GM19395 (cell line): ENCODE data around the gene CTDSP1.

ENCODE experiments used
- ATAC-seq: cut with Tn5 transposase; IDR thresholded peaks from one replicate; pipeline ENCODE4 v1.9.1; 2021; ENCODE audit warnings: mild to moderate bottlenecking, moderate library complexity; ENCODE audit not compliant: unreplicated experiment

The CTDSP1 gene, protein sequence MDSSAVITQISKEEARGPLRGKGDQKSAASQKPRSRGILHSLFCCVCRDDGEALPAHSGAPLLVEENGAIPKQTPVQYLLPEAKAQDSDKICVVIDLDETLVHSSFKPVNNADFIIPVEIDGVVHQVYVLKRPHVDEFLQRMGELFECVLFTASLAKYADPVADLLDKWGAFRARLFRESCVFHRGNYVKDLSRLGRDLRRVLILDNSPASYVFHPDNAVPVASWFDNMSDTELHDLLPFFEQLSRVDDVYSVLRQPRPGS

GRCh38 chr2:218399391-218400166 is at the start of gene CTDSP1:
CTDSP1 (plus strand) TSS chr2:218399868; CDS start chr2:218400091, 223 bp downstream.
- peak; percentile 29 for ATAC-seq

GRCh38 chr2:218354045-218354444 is 45.6 kb upstream of the CTDSP1 start:
- ATAC-seq: no peak

GRCh38 chr2:218354850-218355443 is 44.7 kb upstream of the CTDSP1 start:
- ATAC-seq: no peak

DNA sequence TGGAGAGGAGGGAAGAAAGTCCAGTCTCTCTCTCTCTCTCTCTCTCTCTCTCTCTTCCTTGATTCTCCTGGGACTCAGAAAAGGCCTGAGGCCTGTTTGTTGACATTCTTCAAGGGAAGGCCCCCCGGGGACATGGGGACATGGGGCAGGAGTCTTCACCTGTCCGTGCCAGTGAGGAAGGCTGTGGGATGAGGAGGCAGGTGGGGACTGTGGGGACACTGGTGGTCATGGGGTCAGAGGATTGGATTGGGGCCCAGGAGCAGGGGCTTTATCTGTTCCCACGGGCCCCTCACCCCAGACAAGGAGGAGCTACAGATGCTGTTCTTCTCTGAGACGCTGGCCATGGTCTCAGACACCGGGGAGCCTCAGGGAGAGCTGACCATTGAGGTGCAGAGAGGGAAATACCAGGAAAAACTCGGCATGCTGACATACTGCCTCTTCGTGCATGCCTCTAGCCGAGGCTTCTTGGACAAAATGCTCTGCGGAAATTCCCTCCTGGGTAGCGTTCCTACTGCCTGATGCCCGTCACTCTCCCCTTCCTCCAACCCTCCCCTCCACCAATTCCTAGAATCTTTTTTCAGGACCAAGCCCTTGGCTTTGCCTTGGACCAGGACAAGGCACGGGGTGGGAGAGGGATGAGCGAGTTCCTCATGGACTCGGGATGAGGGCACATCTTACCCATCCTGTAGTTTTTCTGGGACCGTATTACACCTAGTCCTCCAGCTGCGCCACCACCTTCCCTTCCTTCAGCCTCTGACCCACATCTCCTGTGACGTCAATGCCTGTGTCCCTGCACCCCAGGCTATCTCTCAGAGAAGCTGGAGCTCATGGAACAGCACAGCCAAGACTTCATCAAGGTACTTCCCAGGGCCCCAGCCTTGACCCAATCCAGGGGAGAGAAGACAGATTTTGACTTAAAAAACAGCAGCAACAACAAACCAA is 42.2 kb upstream of the CTDSP1 start:
- no peak for ATAC-seq

GRCh38 chr2:218360453-218360852 is 39.2 kb upstream of the CTDSP1 start:
- no peak for ATAC-seq

DNA sequence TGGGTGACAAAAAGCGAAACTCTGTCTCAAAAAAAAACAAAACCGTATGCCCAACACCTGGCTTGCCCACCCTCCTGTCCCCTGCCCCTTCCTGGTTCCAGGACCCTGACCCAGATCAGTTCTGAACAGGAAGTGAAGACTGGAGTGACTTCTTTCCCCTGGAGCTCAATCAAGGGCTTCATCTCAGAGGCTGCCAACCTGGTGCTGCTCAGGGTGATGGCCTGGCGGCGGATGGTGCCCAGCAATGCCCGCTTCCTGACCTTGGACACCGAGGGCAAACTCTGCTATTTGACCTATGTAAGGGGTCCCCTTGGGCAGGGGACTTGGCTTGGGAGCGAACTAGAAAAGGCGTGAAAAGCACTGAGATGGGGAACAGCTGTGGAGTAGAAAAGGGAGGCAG is 37.1 kb upstream of the CTDSP1 start:
- no peak for ATAC-seq

GRCh38 chr2:218363736-218364135 is 35.9 kb upstream of the CTDSP1 start:
- ATAC-seq: no peak

DNA sequence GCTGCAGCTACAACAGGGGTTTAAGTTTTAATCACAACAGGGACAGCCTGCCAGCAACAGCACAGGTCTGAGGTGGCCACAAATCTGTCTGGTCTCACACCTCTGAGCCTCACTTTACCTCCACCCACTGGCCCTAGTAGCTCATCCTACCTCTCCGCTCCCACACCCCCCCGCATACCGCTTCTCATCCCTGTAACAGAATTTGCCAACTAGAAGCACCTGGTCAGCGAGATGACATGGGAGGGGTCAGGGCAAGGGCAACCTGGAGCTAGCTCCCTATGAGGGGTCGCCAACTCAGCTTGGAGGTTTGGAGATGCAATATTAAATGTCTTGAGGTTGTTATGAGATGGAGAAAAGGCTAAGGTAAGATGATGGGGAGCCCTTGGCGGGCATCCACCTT is 35.5 kb upstream of the CTDSP1 start:
- ATAC-seq: no peak

DNA sequence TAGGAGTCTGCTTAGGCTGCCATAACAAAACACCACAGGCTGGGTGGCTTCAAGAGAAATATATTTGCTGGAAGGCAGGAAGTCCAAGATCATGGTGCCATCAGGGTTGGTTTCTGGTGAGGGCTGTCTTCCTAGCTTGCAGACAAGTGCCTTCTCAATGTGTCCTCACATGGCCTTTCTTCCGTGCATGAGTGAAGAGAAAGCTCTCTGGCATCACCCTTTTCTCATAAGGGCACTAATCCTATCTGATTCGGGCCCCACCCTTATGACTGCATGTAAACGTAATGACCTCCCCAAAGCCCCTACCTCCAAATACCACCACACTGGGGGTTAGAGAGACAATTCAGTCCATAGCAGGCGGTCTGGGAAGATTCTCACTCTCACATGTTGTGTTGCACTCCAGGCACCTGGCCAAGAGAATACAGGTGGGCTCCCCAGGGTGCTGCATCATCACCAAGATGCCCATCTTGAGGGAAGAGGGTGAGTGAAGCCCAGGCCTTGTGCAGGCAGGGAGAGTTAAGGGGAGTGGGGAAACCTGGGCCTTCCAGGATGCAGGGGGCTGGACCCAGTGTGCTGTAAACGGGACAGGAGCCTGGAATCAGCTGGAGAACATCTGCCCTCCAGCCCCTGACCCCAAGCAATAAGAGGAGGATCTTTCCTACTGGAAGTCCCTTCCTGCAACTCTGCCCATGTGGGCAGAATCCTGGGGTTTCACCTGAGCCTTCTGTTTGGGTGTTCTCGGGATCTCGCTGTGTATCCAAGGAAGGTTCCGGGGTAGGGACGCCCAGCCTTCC is 32.9 kb upstream of the CTDSP1 start:
- no peak for ATAC-seq

- peak; percentile 92 for ATAC-seq
Observed at GRCh38 chr2:218367415-218368149, 32.1 kb upstream of the CTDSP1 start.

GRCh38 chr2:218368150-218368528 is 31.5 kb upstream of the CTDSP1 start:
- ATAC-seq: no peak

DNA sequence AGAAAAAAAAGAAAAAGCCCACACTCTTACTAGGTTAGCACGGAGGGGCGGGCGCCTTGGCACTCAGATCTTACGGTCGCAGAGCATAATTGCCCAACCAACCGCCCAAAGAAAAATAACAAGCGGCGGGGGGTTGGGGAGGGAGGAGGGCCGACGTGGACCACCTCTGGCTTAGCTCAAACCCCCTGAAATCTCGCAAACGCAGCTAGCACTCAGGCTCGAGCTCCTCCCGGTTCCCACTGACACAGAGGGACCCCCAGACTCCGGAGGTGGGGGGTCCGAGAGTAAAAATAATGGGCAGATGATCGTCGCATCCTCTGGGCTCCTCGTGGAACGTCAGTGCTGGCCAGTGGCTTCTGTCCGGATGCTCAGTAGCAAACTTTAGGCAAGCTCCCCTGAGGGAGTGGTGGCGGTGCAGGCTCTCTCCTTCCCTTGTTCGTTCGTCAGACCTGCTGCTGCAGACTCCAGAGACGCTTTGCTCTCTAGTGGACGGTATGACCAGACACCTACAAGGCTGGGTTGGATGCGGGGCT is 31.0 kb upstream of the CTDSP1 start:
- no peak for ATAC-seq

DNA sequence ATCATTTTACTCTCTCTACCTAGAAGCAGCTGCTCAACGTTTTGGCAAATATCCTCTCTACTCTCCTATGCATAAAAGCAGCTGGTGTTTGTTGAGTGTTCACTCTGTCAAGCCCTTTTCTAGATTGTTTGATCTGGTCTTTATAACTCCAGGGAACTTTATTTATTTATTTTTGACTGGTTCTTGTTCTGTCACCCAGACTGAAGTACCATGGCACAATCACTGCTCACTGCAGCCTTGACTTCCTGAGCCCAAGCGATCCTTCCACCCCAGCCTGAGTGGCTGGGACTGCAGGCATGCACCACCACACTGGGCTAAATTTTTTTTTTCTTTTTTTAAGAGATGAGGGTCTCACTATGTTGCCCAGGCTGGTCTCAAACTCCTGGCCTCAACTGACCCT is 30.3 kb upstream of the CTDSP1 start:
- no peak for ATAC-seq

DNA sequence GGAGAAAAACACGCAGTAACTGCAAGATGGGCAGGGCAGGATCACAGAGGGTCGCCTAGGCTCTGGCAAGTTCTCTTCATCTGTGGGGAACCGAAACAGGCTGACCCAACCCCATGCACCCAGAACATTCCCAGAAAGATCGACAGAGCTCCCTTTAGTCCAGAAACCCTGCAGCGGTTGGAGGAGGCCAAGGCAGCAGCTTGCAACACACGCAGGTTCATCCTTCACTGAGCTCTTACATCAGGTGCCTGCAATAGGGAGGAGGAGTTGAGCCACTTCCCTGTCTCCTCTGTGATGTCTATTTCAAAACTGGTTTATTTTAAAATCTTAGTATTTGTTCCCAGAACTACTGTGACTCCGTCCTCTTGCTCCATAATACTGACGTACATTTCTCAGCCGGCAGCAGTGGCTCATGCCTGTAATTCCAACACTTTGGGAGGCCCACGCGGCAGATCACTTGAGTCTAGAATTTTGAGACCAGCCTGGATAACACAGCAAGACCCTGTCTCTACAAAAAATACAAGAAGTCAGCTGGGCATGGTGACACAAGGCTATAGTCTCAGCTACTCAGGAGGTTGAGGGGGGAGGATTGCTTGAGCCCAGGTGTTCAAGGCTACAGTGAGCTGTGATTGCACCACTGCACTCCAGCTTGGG is 29.1 kb upstream of the CTDSP1 start:
- ATAC-seq: no peak

DNA sequence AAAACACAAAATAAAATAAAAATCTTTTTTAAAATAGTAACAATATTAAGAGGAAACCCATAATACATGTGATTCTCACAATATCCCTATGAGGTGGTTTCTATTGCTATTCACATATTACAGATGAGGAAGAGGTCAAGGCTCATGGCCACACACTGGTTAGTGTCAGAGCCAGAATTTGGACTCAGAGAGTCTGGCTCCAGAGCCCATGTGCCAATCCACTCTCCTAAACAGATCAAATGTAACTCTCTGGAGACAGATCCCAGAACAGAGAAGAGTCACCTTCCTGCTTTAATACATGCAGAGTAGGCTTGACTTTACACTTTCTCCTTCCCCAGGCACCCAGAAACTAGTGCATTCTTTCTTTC is 27.7 kb upstream of the CTDSP1 start:
- ATAC-seq: no peak

DNA sequence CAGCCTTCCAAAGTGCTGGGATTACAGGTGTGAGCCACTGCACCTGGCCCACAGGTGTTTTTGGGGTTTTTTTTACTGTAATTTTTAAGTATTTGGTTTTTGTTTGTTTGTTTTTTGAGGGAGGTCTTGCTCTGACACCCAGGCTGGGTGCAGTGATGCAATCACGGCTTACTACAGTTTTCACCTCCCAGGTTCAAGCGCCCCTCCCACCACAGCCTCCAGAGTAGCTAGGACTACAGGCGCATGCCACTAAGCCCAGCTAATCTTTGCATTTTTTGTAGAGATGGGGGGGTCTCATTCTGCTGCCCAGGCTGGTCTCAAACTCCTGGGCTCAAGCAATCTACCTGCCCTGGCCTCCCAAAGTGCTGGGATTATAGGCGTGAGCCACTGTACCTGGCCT is 24.9 kb upstream of the CTDSP1 start:
- ATAC-seq: no peak

DNA sequence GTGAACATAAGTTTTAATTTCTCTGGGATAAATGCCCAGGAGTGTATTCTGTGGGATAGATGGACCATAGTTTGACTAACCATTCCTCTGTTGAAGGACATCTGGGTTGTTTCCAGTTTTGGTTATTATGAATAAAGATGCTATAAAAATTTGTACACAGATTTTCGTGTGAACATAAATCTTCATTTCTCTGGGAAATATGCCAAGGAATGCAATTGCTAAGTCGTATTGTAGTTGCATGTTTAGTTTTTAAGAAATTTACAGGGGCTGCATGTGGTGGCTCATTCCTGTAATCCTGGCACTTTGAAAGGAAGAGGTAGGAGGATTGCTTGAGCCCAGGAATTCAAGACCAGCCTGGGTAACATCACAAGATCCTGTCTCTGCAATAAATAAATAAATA is 24.5 kb upstream of the CTDSP1 start:
- no peak for ATAC-seq

DNA sequence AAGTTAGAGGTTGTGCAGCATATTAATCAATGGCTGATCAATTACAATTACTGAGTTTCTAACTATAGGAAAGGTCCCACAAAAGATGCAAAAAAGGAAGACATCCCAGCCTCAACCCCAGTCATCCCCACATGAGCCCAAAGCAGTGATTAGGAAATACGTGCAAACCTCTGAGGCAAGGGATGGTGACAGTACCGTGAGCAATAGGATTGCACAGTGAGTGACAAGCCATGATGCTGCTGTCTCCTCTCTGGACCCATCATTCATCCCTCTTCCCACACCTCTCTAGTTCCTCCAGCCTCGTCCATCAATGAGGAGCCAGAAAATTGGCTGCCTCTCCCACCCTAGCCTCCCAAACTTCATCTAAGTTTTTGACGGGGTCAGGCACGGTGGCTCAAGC is 21.6 kb upstream of the CTDSP1 start:
- no peak for ATAC-seq

DNA sequence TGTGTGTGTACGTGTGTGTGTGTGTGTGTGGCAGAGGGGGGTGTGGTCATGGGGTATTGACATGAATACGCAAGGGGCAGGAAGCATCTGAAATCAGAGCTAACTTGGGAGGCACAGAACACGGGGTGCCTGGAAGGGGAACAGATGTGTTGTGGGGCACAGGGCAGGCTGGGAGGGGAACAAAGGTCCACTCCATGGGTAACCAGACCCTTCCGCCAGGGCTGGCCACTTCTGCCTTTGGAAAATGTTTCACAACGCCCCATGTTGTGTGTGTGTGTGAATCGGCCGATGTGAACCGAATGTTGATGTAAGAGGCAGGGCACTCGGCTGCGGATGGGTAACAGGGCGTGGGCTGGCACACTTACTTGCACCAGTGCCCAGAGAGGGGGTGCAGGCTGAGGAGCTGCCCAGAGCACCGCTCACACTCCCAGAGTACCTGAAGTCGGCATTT is 17.7 kb upstream of the CTDSP1 start, which contains the start of gene SLC11A1:
Gene SLC11A1, plus strand, starts transcription at position 358 of the 451 bp plus-strand sequence. CDS start 96 bp downstream, outside the sequence.
- ATAC-seq: no peak
